H9 (cell line): ENCODE measurements around the gene NIPSNAP2. TPM values are rescaled to one million over a fixed set of nuclear protein-coding genes. Genes with fewer than 3 reads are reported as not detected.
"Not testable (repeated sequence)": the region's sequence is repeated elsewhere in the genome, so short reads cannot be mapped to it uniquely, and the experiment has no call there.

Experiments
- DNase-seq: peaks from one replicate; pipeline ENCODE4 v3.0.0-alpha.2; 2017
- H2AFZ ChIP-seq: one replicate; pipeline ENCODE4 v1.6.1; 2013; ENCODE audit warnings: mild to moderate bottlenecking, low read length, control low read depth, moderate library complexity
- H2AK5ac ChIP-seq: 2 replicates; pipeline ENCODE4 v1.6.1; 2013; ENCODE audit warnings: low read length, control low read depth, mixed read lengths; ENCODE audit not compliant: insufficient read length
- H2BK120ac ChIP-seq: one replicate; pipeline ENCODE4 v1.6.1; 2013; ENCODE audit warnings: low read depth, mild to moderate bottlenecking, low read length, control low read depth, inconsistent platforms; ENCODE audit not compliant: poor library complexity, severe bottlenecking
- H2BK12ac ChIP-seq: 2 replicates; pipeline ENCODE4 v1.6.1; 2013; ENCODE audit warnings: low read length, control low read depth, mixed read lengths, low read depth; ENCODE audit not compliant: insufficient read length
- H2BK15ac ChIP-seq: 2 replicates; pipeline ENCODE4 v1.6.1; 2013; ENCODE audit warnings: low read depth, low read length, control low read depth
- H2BK20ac ChIP-seq: one replicate; pipeline ENCODE4 v1.6.1; 2013; ENCODE audit warnings: low read depth, mild to moderate bottlenecking, low read length, control low read depth, inconsistent platforms; ENCODE audit not compliant: poor library complexity, severe bottlenecking
- H2BK5ac ChIP-seq: 2 replicates; pipeline ENCODE4 v1.6.1; 2013; ENCODE audit warnings: low read length, control low read depth, mixed read lengths; ENCODE audit not compliant: insufficient read length
- H3K14ac ChIP-seq: 2 replicates; pipeline ENCODE4 v1.6.1; 2013; ENCODE audit warnings: low read length, control low read depth; ENCODE audit not compliant: insufficient read depth
- H3K18ac ChIP-seq: 2 replicates; pipeline ENCODE4 v1.6.1; 2013; ENCODE audit warnings: low read depth, mild to moderate bottlenecking, mixed read lengths, low read length, control low read depth; ENCODE audit not compliant: insufficient read length
- H3K23ac ChIP-seq: 2 replicates; pipeline ENCODE4 v1.6.1; 2013; ENCODE audit warnings: low read length, control low read depth, mixed read lengths, low read depth; ENCODE audit not compliant: insufficient read length
- H3K23me2 ChIP-seq: 2 replicates; pipeline ENCODE4 v1.6.1; 2013; ENCODE audit warnings: low read depth, mild to moderate bottlenecking, mixed read lengths, low read length, control low read depth; ENCODE audit not compliant: insufficient read length, poor library complexity, severe bottlenecking
- H3K27ac ChIP-seq: 2 replicates; pipeline ENCODE4 v1.5.1; 2013; ENCODE audit warnings: low read length, control low read depth, mixed read lengths, low read depth; ENCODE audit not compliant: insufficient read length
- H3K27me3 ChIP-seq: 2 replicates; pipeline ENCODE4 v1.6.1; 2013; ENCODE audit warnings: low read length, control low read depth, inconsistent platforms; ENCODE audit not compliant: insufficient read depth
- H3K4ac ChIP-seq: 2 replicates; pipeline ENCODE4 v1.6.1; 2013; ENCODE audit warnings: low read depth, mild to moderate bottlenecking, control low read depth, inconsistent platforms, low read length, moderate library complexity
- H3K4me1 ChIP-seq: 2 replicates; pipeline ENCODE4 v1.6.1; 2013; ENCODE audit warnings: low read length, control low read depth, inconsistent platforms; ENCODE audit not compliant: insufficient read depth
- H3K4me2 ChIP-seq: 2 replicates; pipeline ENCODE4 v1.6.1; 2013; ENCODE audit warnings: low read length, control low read depth, mixed read lengths; ENCODE audit not compliant: insufficient read length, insufficient read depth
- H3K56ac ChIP-seq: 2 replicates; pipeline ENCODE4 v1.6.1; 2013; ENCODE audit warnings: low read depth, mild to moderate bottlenecking, mixed read lengths, low read length, control low read depth; ENCODE audit not compliant: insufficient read length
- H3K79me1 ChIP-seq: 2 replicates; pipeline ENCODE4 v1.6.1; 2013; ENCODE audit warnings: low read depth, mild to moderate bottlenecking, moderate library complexity, low read length, control low read depth, inconsistent platforms; ENCODE audit not compliant: insufficient read depth, poor library complexity, severe bottlenecking
- H3K79me2 ChIP-seq: 2 replicates; pipeline ENCODE4 v1.6.1; 2013; ENCODE audit warnings: low read length, control low read depth, inconsistent platforms; ENCODE audit not compliant: insufficient read depth
- H3K9ac ChIP-seq: 2 replicates; pipeline ENCODE4 v1.6.1; 2013; ENCODE audit warnings: low read length, control low read depth, mixed read lengths; ENCODE audit not compliant: insufficient read length; ENCODE audit errors: extremely low read depth
- H3K9me3 ChIP-seq: one replicate; pipeline ENCODE4 v1.6.1; 2013; ENCODE audit warnings: low read depth, low read length, inconsistent platforms; ENCODE audit not compliant: control insufficient read depth
- H3T11ph ChIP-seq: one replicate; pipeline ENCODE4 v1.6.1; 2013; ENCODE audit warnings: mild to moderate bottlenecking, low read length, control low read depth, inconsistent platforms
- H4K20me1 ChIP-seq: one replicate; pipeline ENCODE4 v1.6.1; 2013; ENCODE audit not compliant: control insufficient read depth, insufficient read length, insufficient read depth
- H4K5ac ChIP-seq: 2 replicates; pipeline ENCODE4 v1.6.1; 2013; ENCODE audit warnings: low read depth, mild to moderate bottlenecking, mixed read lengths, low read length, control low read depth; ENCODE audit not compliant: insufficient read length
- H4K8ac ChIP-seq: replicated peaks from 2 replicates; pipeline ENCODE4 v1.6.1; 2013; ENCODE audit warnings: low read length, control low read depth, mixed read lengths, low read depth; ENCODE audit not compliant: insufficient read length
- H4K91ac ChIP-seq: 2 replicates; pipeline ENCODE4 v1.6.1; 2013; ENCODE audit warnings: low read depth, mild to moderate bottlenecking, moderate library complexity, mixed read lengths, low read length, control low read depth; ENCODE audit not compliant: insufficient read length
- H3K27ac Mint-ChIP-seq, 3 experiments: 2 replicates in 2 of 3; 3 replicates in 1 of 3; pipeline ENCODE4 v1.8.0; 2020 to 2021; ENCODE audit warnings: mixed read lengths in 3 of 3, mild to moderate bottlenecking in 1 of 3, moderate library complexity in 1 of 3
- H3K27me3 Mint-ChIP-seq: 2 replicates; pipeline ENCODE4 v1.8.0; 2021; ENCODE audit warnings: low read depth, mild to moderate bottlenecking, moderate library complexity, mixed read lengths
- H3K36me3 Mint-ChIP-seq, 3 experiments: 2 replicates in 2 of 3; 3 replicates in 1 of 3; pipeline ENCODE4 v1.8.0; 2020 to 2021; ENCODE audit warnings: low read depth in 3 of 3, mixed read lengths in 3 of 3; ENCODE audit not compliant: insufficient read depth in 1 of 3
- H3K4me1 Mint-ChIP-seq, 2 experiments: 2 replicates each; pipeline ENCODE4 v1.8.0; 2020; ENCODE audit warnings: mixed read lengths in 2 of 2
- H3K4me3 Mint-ChIP-seq, 2 experiments: 2 replicates in 1 of 2; 3 replicates in 1 of 2; pipeline ENCODE4 v1.8.0; 2020 to 2021; ENCODE audit warnings: mild to moderate bottlenecking in 2 of 2, mixed read lengths in 2 of 2, moderate library complexity in 1 of 2
- H3K9me3 Mint-ChIP-seq, 2 experiments: 2 replicates in 1 of 2; 3 replicates in 1 of 2; pipeline ENCODE4 v1.8.0; 2020; ENCODE audit warnings: mild to moderate bottlenecking in 2 of 2, mixed read lengths in 2 of 2, moderate library complexity in 1 of 2
- WGBS: extraction: QIAGEN DNeasy Blood & Tissue Kit; methylation state at CpG from one replicate; pipeline ENCODE4 v1.1.7; 2013; ENCODE audit warnings: missing lambda C conversion rate, low lambda C conversion rate, mixed read lengths; ENCODE audit not compliant: insufficient read length; ENCODE audit errors: extremely low coverage; 5-methylcytosine and 5-hydroxymethylcytosine counted together
- total RNA-seq: library from RNA; stranded (reverse); gene quantifications from 2 replicates; pipeline ENCODE4 v1.2.1, GENCODE V29; 2021
- TF ChIP-seq, protein P1 (sequence below): fragments of 200-600 bp; sonication (generic); conservative IDR thresholded peaks from 3 replicates; pipeline ENCODE4 v1.8.0; 2021; ENCODE audit warnings: antibody characterized with exemption, mild to moderate bottlenecking

Gene NIPSNAP2
- total RNA-seq, 1 experiment from 2014 or later: 40.7 TPM

DNA sequence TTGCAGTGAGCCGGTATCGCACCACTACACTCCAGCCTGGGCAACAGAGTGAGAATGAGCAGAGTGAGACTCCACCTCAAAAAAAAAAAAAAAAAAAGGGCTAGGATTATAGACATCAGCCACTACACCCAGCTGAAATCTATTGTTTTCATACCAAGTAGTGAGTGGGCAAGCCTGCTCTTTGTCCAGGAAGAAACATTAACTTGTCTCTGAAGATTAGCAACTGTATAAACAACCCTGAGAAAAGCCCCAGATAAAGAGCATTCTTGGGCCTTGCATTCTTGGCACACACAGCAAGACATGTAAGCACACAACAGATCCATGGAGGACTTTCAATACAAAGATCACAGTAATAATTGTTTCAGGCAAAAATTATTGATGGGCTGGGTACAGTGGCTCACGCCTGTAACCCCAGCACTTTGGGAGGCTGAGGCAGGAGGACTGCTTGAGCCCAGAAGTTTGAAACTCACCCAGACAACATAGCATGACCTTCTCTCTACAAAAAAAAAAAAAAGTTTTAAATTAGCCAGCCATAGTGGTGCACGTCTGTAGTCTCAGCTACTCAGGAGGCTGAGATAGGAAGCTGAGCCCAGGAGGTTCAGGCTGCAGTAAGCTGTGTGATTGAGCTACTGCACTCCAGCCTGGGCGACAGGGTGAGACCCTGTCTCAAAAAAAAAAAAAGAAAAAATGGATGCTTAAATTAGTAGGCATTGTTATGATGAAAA is 82.5 kb downstream of the NIPSNAP2 start:
- Mint-ChIP-seq H3K4me3 (no peak overlapping the region), H3K36me3 (peaks cover 17 to 18% (median 18%) of the 10 kb centered on the region in 3 experiments; a peak in 6 of 7 replicates), H3K4me1 (peaks cover 0 to 13% of the 10 kb centered on the region in 2 experiments; a peak in 3 of 4 replicates), H3K9me3 (no peaks in the 10 kb centered on the region), H3K27me3 (no peaks in the 10 kb centered on the region), H3K27ac (peak overlapping the region in 1 of 3 experiments; percentile 48; a peak in 2 of 7 replicates)
- no peaks in the 10 kb centered on the region for H3K27me3 ChIP-seq
- H3K18ac ChIP-seq: no peak overlapping the region
- H2BK15ac ChIP-seq: no peak overlapping the region
- H3K79me1 ChIP-seq: no peaks in the 10 kb centered on the region
- H2AK5ac ChIP-seq: no peak overlapping the region
- H4K20me1 ChIP-seq: no peaks in the 10 kb centered on the region
- H2BK5ac ChIP-seq: no peak overlapping the region
- H4K5ac ChIP-seq: no peak overlapping the region
- H3K79me2 ChIP-seq: peaks cover 2% of the 10 kb centered on the region; the same call in 1 of the 2 replicates
- H3K4ac ChIP-seq: no peak overlapping the region
- DNase-seq: no peak
- H3K4me2 ChIP-seq: no peak overlapping the region
- TF ChIP-seq, protein P1, sequence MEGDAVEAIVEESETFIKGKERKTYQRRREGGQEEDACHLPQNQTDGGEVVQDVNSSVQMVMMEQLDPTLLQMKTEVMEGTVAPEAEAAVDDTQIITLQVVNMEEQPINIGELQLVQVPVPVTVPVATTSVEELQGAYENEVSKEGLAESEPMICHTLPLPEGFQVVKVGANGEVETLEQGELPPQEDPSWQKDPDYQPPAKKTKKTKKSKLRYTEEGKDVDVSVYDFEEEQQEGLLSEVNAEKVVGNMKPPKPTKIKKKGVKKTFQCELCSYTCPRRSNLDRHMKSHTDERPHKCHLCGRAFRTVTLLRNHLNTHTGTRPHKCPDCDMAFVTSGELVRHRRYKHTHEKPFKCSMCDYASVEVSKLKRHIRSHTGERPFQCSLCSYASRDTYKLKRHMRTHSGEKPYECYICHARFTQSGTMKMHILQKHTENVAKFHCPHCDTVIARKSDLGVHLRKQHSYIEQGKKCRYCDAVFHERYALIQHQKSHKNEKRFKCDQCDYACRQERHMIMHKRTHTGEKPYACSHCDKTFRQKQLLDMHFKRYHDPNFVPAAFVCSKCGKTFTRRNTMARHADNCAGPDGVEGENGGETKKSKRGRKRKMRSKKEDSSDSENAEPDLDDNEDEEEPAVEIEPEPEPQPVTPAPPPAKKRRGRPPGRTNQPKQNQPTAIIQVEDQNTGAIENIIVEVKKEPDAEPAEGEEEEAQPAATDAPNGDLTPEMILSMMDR: no peak
- no peaks in the 10 kb centered on the region for H3K23me2 ChIP-seq
- H3K4me1 ChIP-seq: no peaks in the 10 kb centered on the region
- no peak overlapping the region for H3K27ac ChIP-seq
- no peak overlapping the region for H4K8ac ChIP-seq
- no peak overlapping the region for H2BK20ac ChIP-seq
- H4K91ac ChIP-seq: no peak overlapping the region
- no peak overlapping the region for H2AFZ ChIP-seq
- no peak overlapping the region for H3T11ph ChIP-seq
- H3K9ac ChIP-seq: no peak overlapping the region
- H3K56ac ChIP-seq: no peak overlapping the region
- no peak overlapping the region for H3K23ac ChIP-seq
- no peaks in the 10 kb centered on the region for H3K9me3 ChIP-seq
- H3K14ac ChIP-seq: no peak overlapping the region
- WGBS: no CpG with 5 or more reads among the region's 5 CpGs
- no peak overlapping the region for H2BK12ac ChIP-seq
- H2BK120ac ChIP-seq: no peak overlapping the region

- not testable (repeated sequence) for H4K5ac ChIP-seq, H3T11ph ChIP-seq, H3K56ac ChIP-seq, H3K79me1 ChIP-seq, H3K9me3 Mint-ChIP-seq, DNase-seq, H2BK15ac ChIP-seq, H3K4me3 Mint-ChIP-seq, H3K9me3 ChIP-seq, H2BK120ac ChIP-seq, H2AK5ac ChIP-seq, H3K4ac ChIP-seq, H3K23me2 ChIP-seq, H3K14ac ChIP-seq, H3K27me3 ChIP-seq, H2BK5ac ChIP-seq, H2AFZ ChIP-seq, H3K27ac Mint-ChIP-seq, H3K27me3 Mint-ChIP-seq, H3K4me1 ChIP-seq, H3K4me2 ChIP-seq, H3K18ac ChIP-seq, H2BK12ac ChIP-seq, H4K91ac ChIP-seq, H2BK20ac ChIP-seq, H4K8ac ChIP-seq, H3K27ac ChIP-seq, H3K9ac ChIP-seq, H3K79me2 ChIP-seq, H3K23ac ChIP-seq, H4K20me1 ChIP-seq
- peaks cover 0 to 13% of the 10 kb centered on the region in 2 experiments; a peak in 3 of 4 replicates for H3K4me1 Mint-ChIP-seq
- WGBS: no CpG with 5 or more reads among the region's 11 CpGs
- peaks cover 15 to 16% (median 16%) of the 10 kb centered on the region in 3 experiments; a peak in 6 of 7 replicates for H3K36me3 Mint-ChIP-seq
Measured at GRCh38 chr7:56047446-56048116, 83.2 kb downstream of the NIPSNAP2 start.
